RWPE1 (cell line): ENCODE results near the gene PKNOX1.
"Not testable (repeated sequence)": the region's sequence is repeated elsewhere in the genome, so short reads cannot be mapped to it uniquely, and the experiment has no call there.

Experiments used
- CTCF ChIA-PET: fragments of 350-600 bp; sonication (Branson Sonifier 250); formaldehyde crosslinking; extraction: SDS; loops from one replicate; lab custom pipeline; 2021; lab: Yijun Ruan, JAX
- POLR2A ChIA-PET: fragments of 400-600 bp; formaldehyde crosslinking; extraction: SDS; loops from one replicate; lab custom pipeline; 2020; ENCODE audit warnings: antibody characterized with exemption; ENCODE audit not compliant: low non-redundant PET; lab: Yijun Ruan, JAX
- DNase-seq: peaks from one replicate; pipeline ENCODE4 v3.0.0; 2012; ENCODE audit warnings: low spot score
- H3K27ac ChIP-seq: fragments of 450-650 bp; 2 replicates; pipeline ENCODE4 v1.5.1; 2017
- CTCF ChIP-seq: fragments of 450-650 bp; conservative IDR thresholded peaks from 2 replicates; pipeline ENCODE4 v1.5.1; 2017; ENCODE audit warnings: low read depth, mild to moderate bottlenecking

Gene PKNOX1

DNA sequence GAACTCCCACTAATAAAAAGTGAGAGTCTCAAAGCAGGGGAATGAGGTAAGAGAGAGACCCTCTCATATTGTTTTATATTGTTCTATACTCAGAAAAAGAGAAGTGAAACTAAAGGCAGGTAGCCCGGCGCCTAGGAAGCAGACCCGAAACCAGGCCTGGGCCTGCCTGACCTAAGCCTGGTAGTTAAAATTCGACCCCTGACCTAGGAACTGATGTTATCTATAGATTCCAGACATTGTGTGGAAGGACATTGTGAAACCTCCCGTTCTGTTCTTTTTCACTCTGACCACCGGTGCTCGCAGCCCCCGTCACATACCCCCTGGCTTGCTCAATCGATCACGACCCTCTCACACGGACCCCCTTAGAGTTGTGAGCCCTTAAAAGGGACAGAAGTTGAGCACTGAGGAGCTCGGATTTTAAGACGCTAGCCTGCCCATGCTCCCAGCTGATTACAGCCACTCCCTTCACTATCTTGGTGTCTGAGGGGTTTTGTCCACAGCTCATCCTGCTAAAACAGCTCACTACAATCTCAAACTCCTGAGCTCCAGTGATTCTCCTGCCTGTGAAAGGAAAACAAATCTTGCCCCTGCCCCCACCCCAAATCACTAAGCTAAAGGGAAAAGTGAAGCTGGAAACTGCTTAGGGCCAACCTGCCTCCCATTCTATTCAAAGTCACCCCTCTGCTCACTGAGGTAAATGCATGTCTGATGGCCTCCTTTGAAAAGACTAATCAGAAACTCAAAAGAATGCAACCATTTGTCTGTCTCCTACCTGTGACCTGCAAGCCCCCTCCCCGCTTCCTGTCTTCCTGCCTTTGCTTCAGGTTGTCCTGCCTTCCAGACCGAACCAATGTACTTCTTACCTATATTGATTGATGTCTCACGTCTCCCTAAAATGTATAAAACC, 37.1 kb upstream of the PKNOX1 start:
- peak overlapping the region; percentile 17; the same call in 1 of the 2 replicates for H3K27ac ChIP-seq
- DNase-seq: not testable (repeated sequence)

GRCh38 chr21:42937960-42938605, 36.3 kb upstream of the PKNOX1 start:
- CTCF ChIA-PET: no interaction called here

More for the DNA sequence above, 37.1 kb upstream of the PKNOX1 start:
- POLR2A ChIA-PET: not testable (repeated sequence)
- CTCF ChIA-PET: interaction anchor here (0.5 kb wide), 1 partner anchor 66 kb away, joined by 3 read pairs; no protein-coding TSS in a partner anchor

GRCh38 chr21:42938606-42938995, 35.8 kb upstream of the PKNOX1 start:
- POLR2A ChIA-PET, CTCF ChIA-PET, DNase-seq: not testable (repeated sequence)
- peak overlapping the region; percentile 92 for H3K27ac ChIP-seq

More at GRCh38 chr21:42937960-42938605, 36.3 kb upstream of the PKNOX1 start:
- TF ChIP-seq CTCF: no peak
- POLR2A ChIA-PET: no interaction called here
- peak overlapping the region; percentile 17 for H3K27ac ChIP-seq
- no peak for DNase-seq

DNA sequence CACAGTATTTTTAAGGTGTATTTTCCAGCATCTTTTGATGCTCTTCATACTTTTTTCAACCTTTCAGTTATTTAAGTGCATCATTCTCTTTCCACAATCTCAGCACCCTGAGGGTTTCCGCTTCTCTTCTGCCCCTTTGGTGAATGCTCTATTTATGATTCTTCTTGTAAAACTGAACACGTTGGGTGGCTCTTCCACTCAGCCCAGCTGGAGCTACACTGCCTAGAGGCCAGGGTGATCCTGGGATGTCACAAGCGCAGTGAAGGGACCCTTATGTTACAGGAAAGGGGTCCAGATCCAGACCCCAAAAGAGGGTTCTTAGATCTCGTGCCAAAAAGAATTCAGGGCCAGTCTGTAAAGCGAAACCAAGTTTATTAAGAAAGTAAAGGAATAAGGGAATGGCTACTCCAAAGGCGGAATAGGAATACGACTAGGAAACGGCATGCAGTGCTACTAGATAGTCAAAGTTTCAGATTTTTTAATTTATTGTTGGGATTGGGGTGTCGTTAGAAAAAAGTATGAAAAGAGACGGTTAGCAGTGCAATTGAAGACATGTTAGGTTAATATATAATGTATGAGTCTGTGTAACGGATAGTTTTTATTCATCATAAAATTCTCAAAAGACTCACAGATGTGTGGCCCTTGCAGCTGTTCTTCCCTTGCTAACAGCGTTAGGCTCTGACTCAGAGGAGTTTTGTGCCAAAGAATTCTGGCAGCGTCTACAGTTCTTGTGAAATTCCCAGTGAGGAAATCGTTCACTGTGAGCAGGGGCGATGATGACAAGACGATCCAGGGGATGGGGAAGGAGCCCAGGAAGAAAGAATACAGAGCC, 34.6 kb upstream of the PKNOX1 start:
- CTCF ChIA-PET: no interaction called here
- POLR2A ChIA-PET: no interaction called here
- peak overlapping the region; percentile 92 for H3K27ac ChIP-seq
- DNase-seq: peak; percentile 90
- no peak for TF ChIP-seq CTCF

DNA sequence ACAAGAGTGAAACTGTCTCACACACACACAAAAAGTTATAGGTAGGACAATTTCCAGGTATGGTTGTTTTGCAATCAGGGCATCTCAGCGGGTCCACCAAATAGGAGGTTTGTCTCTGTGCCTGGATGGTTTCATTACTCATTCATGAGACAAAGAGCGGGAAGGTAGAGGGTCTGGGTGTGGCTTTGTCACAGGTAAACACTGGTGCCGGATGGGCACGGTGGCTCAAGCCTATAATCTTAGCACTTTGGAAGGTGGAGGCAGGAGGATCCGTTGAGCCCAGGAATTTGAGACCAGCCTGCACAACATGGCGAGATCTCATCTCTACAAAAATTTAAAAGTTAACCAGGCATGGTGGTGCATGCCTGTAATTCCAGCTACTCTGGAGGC, 32.7 kb upstream of the PKNOX1 start:
- CTCF ChIA-PET: no interaction called here
- DNase-seq: no peak
- POLR2A ChIA-PET: no interaction called here

DNA sequence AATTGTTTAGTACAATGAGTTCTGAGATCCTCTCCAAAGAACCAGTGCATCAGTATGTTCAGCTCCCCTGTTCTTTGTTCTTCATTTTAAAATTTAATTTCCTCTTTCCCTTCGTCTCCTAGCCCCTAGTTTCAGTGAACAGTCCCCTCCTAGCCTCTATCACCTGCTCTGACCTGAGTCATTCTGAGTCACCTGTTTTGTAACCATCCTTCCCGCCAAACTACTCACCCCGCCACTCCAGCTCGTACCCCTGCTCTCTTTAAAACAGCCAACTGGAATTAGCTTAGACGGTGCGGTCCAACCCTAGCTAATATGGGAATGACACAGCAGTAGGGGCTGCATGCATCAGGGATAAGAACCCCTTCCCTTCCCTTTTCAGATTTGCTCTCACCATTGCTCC, 32.1 kb upstream of the PKNOX1 start:
- ChIA-PET POLR2A (no interaction called here), CTCF (no interaction called here)
- H3K27ac ChIP-seq: peak overlapping the region; percentile 92
- no peak for DNase-seq
- TF ChIP-seq CTCF: no peak

More for the DNA sequence above, 32.7 kb upstream of the PKNOX1 start:
- H3K27ac ChIP-seq: peak overlapping the region; percentile 92
- no peak for TF ChIP-seq CTCF

DNA sequence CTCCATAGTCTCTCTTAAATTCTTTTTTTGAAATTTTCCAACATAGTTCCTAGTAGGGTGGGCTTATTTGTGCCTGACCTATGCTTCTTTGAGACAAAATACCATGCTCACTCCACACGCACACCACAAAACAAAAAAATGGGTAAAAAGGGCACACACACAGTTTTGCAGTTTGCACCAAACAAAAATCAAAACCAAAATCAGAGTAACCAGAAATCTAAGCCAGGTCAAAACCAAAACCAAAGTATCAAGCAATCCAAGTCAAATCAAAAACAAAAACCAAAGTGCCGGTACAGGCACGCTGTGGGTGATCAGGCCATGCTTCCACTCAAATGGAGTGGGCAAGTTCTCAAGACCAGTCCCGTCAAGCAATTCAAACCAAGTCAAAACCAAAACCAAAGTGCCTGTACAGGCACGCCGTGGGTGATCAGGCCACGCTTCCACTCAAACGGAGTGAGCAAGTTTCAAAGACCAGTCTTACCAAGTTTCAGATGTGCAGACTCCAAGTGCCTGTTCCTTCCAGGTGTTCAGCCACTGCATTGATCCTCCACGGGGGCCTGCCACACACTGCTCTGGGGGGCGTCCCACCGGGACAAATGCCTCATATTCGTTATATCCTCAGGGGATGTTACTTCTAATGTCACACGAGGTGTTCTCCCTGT, 25.1 kb upstream of the PKNOX1 start:
- CTCF ChIA-PET, DNase-seq, POLR2A ChIA-PET: not testable (repeated sequence)
- peak overlapping the region; percentile 90 for H3K27ac ChIP-seq

DNA sequence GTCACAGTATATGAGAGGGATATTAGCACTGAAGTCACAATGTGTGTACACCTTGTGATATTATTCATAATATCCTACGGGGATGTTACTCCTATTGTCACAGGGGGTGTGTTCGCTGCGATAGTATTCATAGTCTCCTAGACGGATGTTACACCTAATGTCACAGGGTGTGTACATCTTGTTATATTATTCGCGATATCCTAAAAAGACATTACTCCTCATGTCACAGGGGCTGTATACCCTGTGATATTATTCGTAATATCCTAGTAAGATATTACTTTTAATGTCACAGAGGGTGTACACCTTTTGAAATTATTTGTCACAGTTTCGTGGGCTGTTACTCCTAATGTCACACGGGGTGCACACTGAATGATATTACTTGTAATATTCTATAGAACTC, 23.2 kb upstream of the PKNOX1 start:
- DNase-seq, POLR2A ChIA-PET, CTCF ChIA-PET, H3K27ac ChIP-seq: not testable (repeated sequence)
